DOHH2 (cell line): Measurements from ENCODE around the gene SPTBN1.

Experiments
- H3F3A ChIP-seq: fragments of 200-600 bp; sonication (generic), shearing (Covaris generic); 2 replicates; pipeline ENCODE4 v1.6.0; 2016; ENCODE audit warnings: antibody characterized with exemption, mild to moderate bottlenecking; ENCODE audit not compliant: control insufficient read depth, insufficient read depth
- H3K27ac ChIP-seq: fragments of 200-600 bp; sonication (generic); 2 replicates; pipeline ENCODE4 v1.5.1; 2014; ENCODE audit warnings: low read depth, mild to moderate bottlenecking, low read length, moderate library complexity
- H3K27me3 ChIP-seq: fragments of 200-600 bp; sonication (generic); 2 replicates; pipeline ENCODE4 v1.6.1; 2014; ENCODE audit warnings: mild to moderate bottlenecking, low read length, mixed read lengths; ENCODE audit not compliant: control insufficient read depth
- H3K36me3 ChIP-seq: fragments of 200-600 bp; sonication (generic); 2 replicates; pipeline ENCODE4 v1.6.1; 2014; ENCODE audit warnings: mild to moderate bottlenecking, low read length, moderate library complexity, mixed read lengths; ENCODE audit not compliant: control insufficient read depth
- H3K4me1 ChIP-seq: fragments of 200-600 bp; sonication (generic); 2 replicates; pipeline ENCODE4 v1.6.1; 2014; ENCODE audit warnings: mild to moderate bottlenecking, low read length, mixed read lengths; ENCODE audit not compliant: control insufficient read depth
- H3K4me2 ChIP-seq: fragments of 200-600 bp; sonication (generic); 2 replicates; pipeline ENCODE4 v1.6.0; 2014; ENCODE audit warnings: mild to moderate bottlenecking, low read length, moderate library complexity
- H3K4me3 ChIP-seq: fragments of 200-600 bp; sonication (generic); 2 replicates; pipeline ENCODE4 v1.5.1; 2014; ENCODE audit warnings: mild to moderate bottlenecking, low read length, mixed read lengths
- H3K79me2 ChIP-seq: fragments of 200-600 bp; sonication (generic); 2 replicates; pipeline ENCODE4 v1.6.1; 2014; ENCODE audit warnings: mild to moderate bottlenecking, low read length, mixed read lengths; ENCODE audit not compliant: control insufficient read depth
- H3K9me2 ChIP-seq: fragments of 200-600 bp; sonication (generic); replicated peaks from 2 replicates; pipeline ENCODE4 v1.6.1; 2014; ENCODE audit warnings: mild to moderate bottlenecking, low read length, mixed read lengths; ENCODE audit not compliant: control insufficient read depth
- H3K9me3 ChIP-seq: fragments of 200-600 bp; sonication (generic); 2 replicates; pipeline ENCODE4 v1.6.1; 2014; ENCODE audit warnings: antibody characterized with exemption, low read length, mixed read lengths; ENCODE audit not compliant: control insufficient read depth, insufficient read depth
- H4K20me1 ChIP-seq: fragments of 200-600 bp; sonication (generic); 2 replicates; pipeline ENCODE4 v1.6.0; 2014; ENCODE audit warnings: low read depth, mild to moderate bottlenecking, antibody characterized with exemption, low read length, moderate library complexity; ENCODE audit not compliant: control insufficient read depth, insufficient read depth
- CTCF ChIP-seq: fragments of 200-600 bp; sonication (generic); IDR thresholded peaks from one replicate; pipeline ENCODE4 v1.5.1; 2014; ENCODE audit warnings: antibody characterized with exemption, mild to moderate bottlenecking, low read depth, low read length; ENCODE audit not compliant: poor library complexity, severe bottlenecking
- EZH2phosphoT487 ChIP-seq: fragments of 200-600 bp; sonication (generic); IDR thresholded peaks from 2 replicates; pipeline ENCODE4 v1.6.1; 2017; ENCODE audit warnings: borderline replicate concordance, mild to moderate bottlenecking, antibody characterized with exemption, low read length, moderate library complexity, mixed read lengths

SPTBN1 gene

GRCh38 chr2:54617409-54617808, 161.3 kb downstream of the SPTBN1 start:
- no peaks in the 10 kb centered on the region for H3K9me2 ChIP-seq
- H3K27ac ChIP-seq, result no peak overlapping the region
- H3K4me3 ChIP-seq, result no peak overlapping the region
- H3K36me3 ChIP-seq, result no peaks in the 10 kb centered on the region
- no peaks in the 10 kb centered on the region for H3K9me3 ChIP-seq
- H4K20me1 ChIP-seq, result no peaks in the 10 kb centered on the region
- H3F3A ChIP-seq, result no peaks in the 10 kb centered on the region
- peaks cover 11% of the 10 kb centered on the region for H3K4me1 ChIP-seq
- no peak for TF ChIP-seq EZH2phosphoT487
- no peak for TF ChIP-seq CTCF
- H3K4me2 ChIP-seq, result no peak overlapping the region
- H3K79me2 ChIP-seq, result no peaks in the 10 kb centered on the region
- no peaks in the 10 kb centered on the region for H3K27me3 ChIP-seq

GRCh38 chr2:54618646-54619565, 162.8 kb downstream of the SPTBN1 start:
- peak overlapping the region; percentile 20 for H3K4me2 ChIP-seq
- no peaks in the 10 kb centered on the region for H3K9me3 ChIP-seq
- no peaks in the 10 kb centered on the region for H3K9me2 ChIP-seq
- peaks cover 11% of the 10 kb centered on the region for H3K4me1 ChIP-seq
- TF ChIP-seq EZH2phosphoT487 (no peak), CTCF (no peak)
- H3F3A ChIP-seq, result no peaks in the 10 kb centered on the region
- H3K79me2 ChIP-seq, result no peaks in the 10 kb centered on the region
- no peak overlapping the region for H3K27ac ChIP-seq
- no peaks in the 10 kb centered on the region for H4K20me1 ChIP-seq
- H3K27me3 ChIP-seq, result no peaks in the 10 kb centered on the region
- H3K4me3 ChIP-seq, result no peak overlapping the region
- no peaks in the 10 kb centered on the region for H3K36me3 ChIP-seq

GRCh38 chr2:54619660-54620231, 163.6 kb downstream of the SPTBN1 start:
- no peak for TF ChIP-seq CTCF
- TF ChIP-seq EZH2phosphoT487, result no peak
- Histone ChIP-seq H3K4me1 (peaks cover 11% of the 10 kb centered on the region), H3K4me3 (no peak overlapping the region), H3K4me2 (no peak overlapping the region), H3K36me3 (no peaks in the 10 kb centered on the region), H3F3A (no peaks in the 10 kb centered on the region), H3K9me2 (no peaks in the 10 kb centered on the region), H3K27ac (no peak overlapping the region), H4K20me1 (no peaks in the 10 kb centered on the region), H3K27me3 (no peaks in the 10 kb centered on the region), H3K9me3 (no peaks in the 10 kb centered on the region), H3K79me2 (no peaks in the 10 kb centered on the region)
